GM12873 (cell line): Measurements from ENCODE around the gene FBXO41.

ENCODE experiments used
- CTCF ChIP-seq: IDR thresholded peaks from 2 replicates; pipeline ENCODE4 v1.5.1; 2012; ENCODE audit warnings: low read depth, mild to moderate bottlenecking, moderate library complexity, low read length, control low read depth; ENCODE audit not compliant: insufficient read depth; ENCODE audit errors: missing control alignments

The FBXO41 gene

GRCh38 chr2:73258913-73259215 is 25.4 kb downstream of the FBXO41 start:
- TF ChIP-seq CTCF, result no peak

GRCh38 chr2:73258186-73258912 is 25.9 kb downstream of the FBXO41 start:
- no peak for TF ChIP-seq CTCF

- TF ChIP-seq CTCF, result no peak
These were observed 26.7 kb downstream of the FBXO41 start for GRCh38 chr2:73257425-73258125.

- TF ChIP-seq CTCF, result no peak
These were observed 27.3 kb downstream of the FBXO41 start for GRCh38 chr2:73257021-73257420.

GRCh38 chr2:73256618-73256922 is 27.7 kb downstream of the FBXO41 start:
- TF ChIP-seq CTCF, result no peak

- TF ChIP-seq CTCF, result no peak
These were observed 28.2 kb downstream of the FBXO41 start for GRCh38 chr2:73255907-73256617.

- TF ChIP-seq CTCF, result no peak
These were observed 29.2 kb downstream of the FBXO41 start for GRCh38 chr2:73255007-73255644.
